ENCODE measurements around the gene NRXN2. TPM values are rescaled to one million over a fixed set of nuclear protein-coding genes. Genes with fewer than 3 reads are reported as not detected.

NRXN2 gene
- polyA plus RNA-seq, 1 experiment: not detected

- Histone ChIP-seq H3K27ac (ENCODE audit: low read depth, low read length) (no peak overlapping the region), H3K27me3 (ENCODE audit: control insufficient read depth, insufficient read depth, low read length) (peaks cover 26% of the 10 kb centered on the region), H3K4me3 (ENCODE audit: low read depth, low read length) (no peak overlapping the region), H3K9me3 (ENCODE audit: control insufficient read depth, insufficient read depth, low read length) (no peaks in the 10 kb centered on the region; the same call in 1 of the 2 replicates)
- TF ChIP-seq CTCF (IDR thresholded peaks at IDR 0.05; ENCODE audit: low read depth, low read length): no peak
- DNase-seq (ENCODE audit: low read depth, low spot score): no peak
- POLR2A ChIA-PET: no interaction called here
- CTCF ChIA-PET: interaction anchor here (1.7 kb wide), 1 partner anchor 119 kb away, joined by 3 read pairs; no protein-coding TSS in a partner anchor
Observed at GRCh38 chr11:64569300-64569970, 153.6 kb downstream of the NRXN2 start.

- Histone ChIP-seq H3K27ac (ENCODE audit: low read depth, low read length) (no peak overlapping the region), H3K27me3 (ENCODE audit: control insufficient read depth, insufficient read depth, low read length) (peaks cover 27% of the 10 kb centered on the region), H3K4me3 (ENCODE audit: low read depth, low read length) (no peak overlapping the region), H3K9me3 (ENCODE audit: control insufficient read depth, insufficient read depth, low read length) (no peaks in the 10 kb centered on the region; the same call in 1 of the 2 replicates)
- ChIA-PET CTCF (interaction anchor here (1.7 kb wide), 1 partner anchor 120 kb away, joined by 3 read pairs; no protein-coding TSS in a partner anchor), POLR2A (no interaction called here)
- no peak for DNase-seq (ENCODE audit: low read depth, low spot score)
- TF ChIP-seq CTCF (IDR thresholded peaks at IDR 0.05; ENCODE audit: low read depth, low read length): no peak
Observed at GRCh38 chr11:64568584-64569140, 154.3 kb downstream of the NRXN2 start.

GRCh38 chr11:64568041-64568571 lies 154.9 kb downstream of the NRXN2 start:
- H3K27me3 ChIP-seq (ENCODE audit: control insufficient read depth, insufficient read depth, low read length): peaks cover 27% of the 10 kb centered on the region
- CTCF ChIA-PET: interaction anchor here (1.7 kb wide), 1 partner anchor 121 kb away, joined by 3 read pairs; no protein-coding TSS in a partner anchor
- no peak for TF ChIP-seq CTCF (IDR thresholded peaks at IDR 0.05; ENCODE audit: low read depth, low read length)
- POLR2A ChIA-PET: no interaction called here
- H3K9me3 ChIP-seq (ENCODE audit: control insufficient read depth, insufficient read depth, low read length): no peaks in the 10 kb centered on the region; the same call in 1 of the 2 replicates
- no peak for DNase-seq (ENCODE audit: low read depth, low spot score)
- H3K4me3 ChIP-seq (ENCODE audit: low read depth, low read length): no peak overlapping the region
- no peak overlapping the region for H3K27ac ChIP-seq (ENCODE audit: low read depth, low read length)

- Histone ChIP-seq H3K4me3 (ENCODE audit: low read depth, low read length) (no peak overlapping the region), H3K9me3 (ENCODE audit: control insufficient read depth, insufficient read depth, low read length) (no peaks in the 10 kb centered on the region; the same call in 1 of the 2 replicates), H3K27me3 (ENCODE audit: control insufficient read depth, insufficient read depth, low read length) (peaks cover 23% of the 10 kb centered on the region), H3K27ac (ENCODE audit: low read depth, low read length) (no peak overlapping the region)
- TF ChIP-seq CTCF (IDR thresholded peaks at IDR 0.05; ENCODE audit: low read depth, low read length): no peak
- POLR2A ChIA-PET: no interaction called here
- no peak for DNase-seq (ENCODE audit: low read depth, low spot score)
- CTCF ChIA-PET: interaction anchor here (0.7 kb wide), 1 partner anchor 225 kb away, joined by 4 read pairs; no protein-coding TSS in a partner anchor
Observed at GRCh38 chr11:64566915-64567891, 155.8 kb downstream of the NRXN2 start.
